ENCODE measurements around the gene AUTS2.

AUTS2 gene

DNA sequence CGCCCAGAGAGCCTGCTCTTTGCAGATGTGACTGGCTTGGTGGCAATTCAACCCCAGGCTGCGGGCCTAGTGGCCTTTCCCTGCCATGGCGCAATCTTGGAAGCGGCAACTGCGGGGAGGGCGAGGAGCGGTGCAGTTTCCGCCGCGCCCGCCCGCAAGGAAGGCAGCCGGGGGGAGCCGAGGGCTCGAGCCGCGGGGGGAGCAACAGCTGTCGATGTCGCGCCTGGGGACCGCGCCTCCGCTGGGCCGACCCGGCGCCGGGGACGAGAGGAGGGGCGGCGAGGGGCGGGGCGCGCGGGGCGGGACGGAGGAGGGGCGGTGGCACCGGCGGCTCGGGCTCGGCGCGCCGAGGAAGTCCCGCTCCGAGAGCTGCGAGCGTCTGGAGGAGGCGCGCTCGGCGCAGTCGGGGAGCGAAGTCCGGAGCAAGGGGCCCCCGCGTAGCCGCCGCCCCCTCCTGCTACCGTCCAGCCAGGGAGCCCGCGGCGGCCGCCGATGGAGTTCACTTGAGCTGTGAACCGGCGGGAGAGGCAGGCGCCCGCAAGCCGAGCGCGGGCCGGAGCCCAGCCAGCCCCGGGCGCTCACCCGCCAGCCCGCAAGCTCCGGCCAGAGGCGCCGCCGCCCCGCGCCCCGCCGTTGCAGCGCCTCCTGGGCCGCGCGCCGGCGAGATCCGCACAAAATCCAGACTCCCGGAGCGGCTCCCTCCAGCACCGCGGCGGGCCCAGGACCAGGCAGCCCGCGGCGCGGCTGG is 1095.6 kb downstream of the AUTS2 start (continued):
- TF ChIP-seq, protein P1, sequence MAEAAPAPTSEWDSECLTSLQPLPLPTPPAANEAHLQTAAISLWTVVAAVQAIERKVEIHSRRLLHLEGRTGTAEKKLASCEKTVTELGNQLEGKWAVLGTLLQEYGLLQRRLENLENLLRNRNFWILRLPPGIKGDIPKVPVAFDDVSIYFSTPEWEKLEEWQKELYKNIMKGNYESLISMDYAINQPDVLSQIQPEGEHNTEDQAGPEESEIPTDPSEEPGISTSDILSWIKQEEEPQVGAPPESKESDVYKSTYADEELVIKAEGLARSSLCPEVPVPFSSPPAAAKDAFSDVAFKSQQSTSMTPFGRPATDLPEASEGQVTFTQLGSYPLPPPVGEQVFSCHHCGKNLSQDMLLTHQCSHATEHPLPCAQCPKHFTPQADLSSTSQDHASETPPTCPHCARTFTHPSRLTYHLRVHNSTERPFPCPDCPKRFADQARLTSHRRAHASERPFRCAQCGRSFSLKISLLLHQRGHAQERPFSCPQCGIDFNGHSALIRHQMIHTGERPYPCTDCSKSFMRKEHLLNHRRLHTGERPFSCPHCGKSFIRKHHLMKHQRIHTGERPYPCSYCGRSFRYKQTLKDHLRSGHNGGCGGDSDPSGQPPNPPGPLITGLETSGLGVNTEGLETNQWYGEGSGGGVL (tag by site-specific recombination; IDR thresholded peaks at IDR 0.05), result peak; percentile 78
- peak; percentile 79 for TF ChIP-seq ZIC2 (tag by site-specific recombination; IDR thresholded peaks at IDR 0.05)
- no peak for TF ChIP-seq ZNF157 (tag by site-specific recombination; IDR thresholded peaks at IDR 0.05)
- peak; percentile 83; the same call in 1 of the 2 replicates for TF ChIP-seq ZNF610 (tag by site-specific recombination; IDR thresholded peaks at IDR 0.05; ENCODE audit: borderline replicate concordance)
- TF ChIP-seq ZEB2 (tag by site-specific recombination; IDR thresholded peaks at IDR 0.05), result peak; percentile 50; the same call in 1 of the 2 replicates
- TF ChIP-seq, protein P2, sequence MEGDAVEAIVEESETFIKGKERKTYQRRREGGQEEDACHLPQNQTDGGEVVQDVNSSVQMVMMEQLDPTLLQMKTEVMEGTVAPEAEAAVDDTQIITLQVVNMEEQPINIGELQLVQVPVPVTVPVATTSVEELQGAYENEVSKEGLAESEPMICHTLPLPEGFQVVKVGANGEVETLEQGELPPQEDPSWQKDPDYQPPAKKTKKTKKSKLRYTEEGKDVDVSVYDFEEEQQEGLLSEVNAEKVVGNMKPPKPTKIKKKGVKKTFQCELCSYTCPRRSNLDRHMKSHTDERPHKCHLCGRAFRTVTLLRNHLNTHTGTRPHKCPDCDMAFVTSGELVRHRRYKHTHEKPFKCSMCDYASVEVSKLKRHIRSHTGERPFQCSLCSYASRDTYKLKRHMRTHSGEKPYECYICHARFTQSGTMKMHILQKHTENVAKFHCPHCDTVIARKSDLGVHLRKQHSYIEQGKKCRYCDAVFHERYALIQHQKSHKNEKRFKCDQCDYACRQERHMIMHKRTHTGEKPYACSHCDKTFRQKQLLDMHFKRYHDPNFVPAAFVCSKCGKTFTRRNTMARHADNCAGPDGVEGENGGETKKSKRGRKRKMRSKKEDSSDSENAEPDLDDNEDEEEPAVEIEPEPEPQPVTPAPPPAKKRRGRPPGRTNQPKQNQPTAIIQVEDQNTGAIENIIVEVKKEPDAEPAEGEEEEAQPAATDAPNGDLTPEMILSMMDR (tag by site-specific recombination; IDR thresholded peaks at IDR 0.05), result peak; percentile 25; the same call in 1 of the 2 replicates
- TF ChIP-seq ZBTB8A (tag by site-specific recombination; IDR thresholded peaks at IDR 0.05), result peak; percentile 35; the same call in 1 of the 2 replicates
- no peak for TF ChIP-seq SP3 (tag by site-specific recombination; IDR thresholded peaks at IDR 0.05)
- peak; percentile 69 for TF ChIP-seq ZBTB26 (tag by site-specific recombination; optimal IDR thresholded peaks at IDR 0.05)
- 0 out of 2 replicates have a peak, but pooled peaks have one; percentile 26 for TF ChIP-seq ZNF561 (tag by site-specific recombination; IDR thresholded peaks at IDR 0.05; ENCODE audit: borderline replicate concordance)
- peak; percentile 73 for TF ChIP-seq GLIS1 (tag by site-specific recombination; IDR thresholded peaks at IDR 0.05)
- no peak for TF ChIP-seq KLF7 (tag by site-specific recombination; IDR thresholded peaks at IDR 0.05; ENCODE audit: borderline replicate concordance)
- TF ChIP-seq YY2 (tag by site-specific recombination; IDR thresholded peaks at IDR 0.05), result no peak
- peak; percentile 56; the same call in 1 of the 2 replicates for TF ChIP-seq PBX3 (CRISPR knock-in tag; IDR thresholded peaks at IDR 0.05)
- peak; percentile 10; the same call in 1 of the 2 replicates for TF ChIP-seq ZBTB20 (tag by site-specific recombination; IDR thresholded peaks at IDR 0.05)
- peak; percentile 90 for TF ChIP-seq KLF10 (tag by site-specific recombination; IDR thresholded peaks at IDR 0.05)
- 0 out of 2 replicates have a peak, but pooled peaks have one; percentile 67 for TF ChIP-seq ZNF660 (tag by site-specific recombination; IDR thresholded peaks at IDR 0.05)
- peak; percentile 82 for TF ChIP-seq SCRT2 (tag by site-specific recombination; IDR thresholded peaks at IDR 0.05)
- TF ChIP-seq ZNF521 (tag by site-specific recombination; IDR thresholded peaks at IDR 0.05), result no peak
- TF ChIP-seq KLF9 (tag by site-specific recombination; IDR thresholded peaks at IDR 0.05; ENCODE audit: low read depth), result 0 out of 2 replicates have a peak, but pooled peaks have one; percentile 37
- TF ChIP-seq FEZF1 (tag by site-specific recombination; IDR thresholded peaks at IDR 0.05), result peak; percentile 57
- TF ChIP-seq ZNF391 (tag by site-specific recombination; IDR thresholded peaks at IDR 0.05; ENCODE audit: borderline replicate concordance, low read depth), result no peak
- TF ChIP-seq MYNN (tag by site-specific recombination; IDR thresholded peaks at IDR 0.05; ENCODE audit: borderline replicate concordance), result no peak
- TF ChIP-seq GLIS2 (tag by site-specific recombination; IDR thresholded peaks at IDR 0.05), result peak; percentile 68; the same call in 1 of the 2 replicates
- peak; percentile 45; the same call in 1 of the 2 replicates for TF ChIP-seq ZNF341 (tag by site-specific recombination; IDR thresholded peaks at IDR 0.05; ENCODE audit: low read depth)
- peak; percentile 71 for TF ChIP-seq PRDM10 (tag by site-specific recombination; IDR thresholded peaks at IDR 0.05)
- no peak for TF ChIP-seq ZSCAN16 (tag by site-specific recombination; IDR thresholded peaks at IDR 0.05)
- peak; percentile 50; the same call in 1 of the 2 replicates for TF ChIP-seq ZBTB17 (tag by site-specific recombination; IDR thresholded peaks at IDR 0.05)
